HG03354 (cell line): ENCODE data around the gene ERGIC1.
A peak's percentile ranks its signal among the peaks of the same experiment; 100 is the strongest.
"Not testable (repeated sequence)": the region's sequence is repeated elsewhere in the genome, so short reads cannot be mapped to it uniquely, and the experiment has no call there.

Experiments used
- ATAC-seq: cut with Tn5 transposase; IDR thresholded peaks from one replicate; pipeline ENCODE4 v1.9.1; 2021; ENCODE audit warnings: mild to moderate bottlenecking; ENCODE audit not compliant: unreplicated experiment, poor library complexity, severe bottlenecking

Gene ERGIC1, protein sequence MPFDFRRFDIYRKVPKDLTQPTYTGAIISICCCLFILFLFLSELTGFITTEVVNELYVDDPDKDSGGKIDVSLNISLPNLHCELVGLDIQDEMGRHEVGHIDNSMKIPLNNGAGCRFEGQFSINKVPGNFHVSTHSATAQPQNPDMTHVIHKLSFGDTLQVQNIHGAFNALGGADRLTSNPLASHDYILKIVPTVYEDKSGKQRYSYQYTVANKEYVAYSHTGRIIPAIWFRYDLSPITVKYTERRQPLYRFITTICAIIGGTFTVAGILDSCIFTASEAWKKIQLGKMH

DNA sequence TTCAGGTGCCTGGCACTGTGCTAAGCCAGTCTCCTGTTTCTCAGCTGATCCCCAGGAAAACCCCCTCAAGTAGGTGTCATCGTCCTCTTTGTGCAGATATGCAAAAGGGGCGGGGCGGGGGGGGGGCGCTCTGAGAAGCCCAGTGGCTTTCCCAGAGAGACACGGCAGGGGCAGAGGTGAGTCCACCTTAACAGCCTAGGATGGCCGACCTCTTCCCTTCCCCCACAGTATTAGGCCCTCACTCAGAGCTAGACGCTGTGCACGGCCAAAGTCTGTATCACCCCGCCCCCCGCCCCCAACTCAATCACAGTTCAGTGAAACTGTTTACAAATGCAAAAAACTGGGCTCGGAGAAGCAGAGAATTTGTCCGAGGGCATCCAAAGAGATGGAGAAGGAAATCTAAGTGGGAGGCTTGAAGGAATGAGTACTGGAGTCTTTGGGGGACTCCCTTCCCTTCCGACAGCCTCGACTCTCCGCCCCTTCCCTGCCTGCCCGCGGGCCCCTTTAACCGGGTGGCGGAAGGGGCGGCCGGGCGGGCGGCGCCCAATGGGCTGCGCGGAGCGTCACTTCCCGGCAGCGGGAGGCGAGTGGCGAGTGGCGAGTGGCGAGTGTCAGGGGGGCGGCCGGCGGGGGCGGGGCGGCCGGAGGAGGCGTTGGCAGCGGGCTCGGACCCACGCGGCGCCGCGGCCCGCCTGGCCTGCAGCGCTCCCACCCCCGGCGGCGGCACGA is at the start of gene ERGIC1:
Gene ERGIC1 (plus strand): TSS at position 566 of the 729 bp plus-strand sequence. CDS start 163 bp downstream, at position 729.
- peak; percentile 74 for ATAC-seq

DNA sequence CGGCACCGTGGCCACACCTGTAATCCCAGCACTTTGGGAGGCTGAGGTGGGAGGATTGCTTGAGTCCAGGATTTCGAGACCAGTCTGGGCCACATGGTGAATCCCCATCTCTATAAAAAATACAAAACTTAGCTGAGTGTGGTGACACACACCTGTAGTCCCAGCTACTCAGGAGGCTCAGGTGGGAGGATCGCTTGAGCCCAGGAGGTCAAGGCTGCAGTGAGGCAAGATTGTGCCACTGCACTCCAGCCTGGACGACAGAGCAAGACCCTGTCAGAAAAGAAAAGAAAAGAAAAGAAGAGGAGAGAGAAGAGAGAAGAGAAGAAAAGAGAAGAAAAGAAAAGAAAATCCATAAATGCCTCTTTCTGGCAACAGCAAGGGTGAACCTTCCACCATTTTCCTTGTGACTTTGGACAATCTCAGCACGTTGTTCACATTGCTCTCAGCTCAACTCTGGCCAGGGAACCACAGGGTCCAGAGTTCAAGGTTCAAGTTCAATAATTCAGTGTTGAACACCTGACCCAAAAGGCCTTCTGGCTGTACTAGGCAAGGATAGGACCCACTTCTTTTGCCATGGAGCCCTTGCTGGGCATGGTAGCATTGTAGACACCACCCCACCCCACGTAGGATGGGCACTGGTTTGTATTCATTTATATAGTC is 48.5 kb upstream of the ERGIC1 start:
- no peak for ATAC-seq

DNA sequence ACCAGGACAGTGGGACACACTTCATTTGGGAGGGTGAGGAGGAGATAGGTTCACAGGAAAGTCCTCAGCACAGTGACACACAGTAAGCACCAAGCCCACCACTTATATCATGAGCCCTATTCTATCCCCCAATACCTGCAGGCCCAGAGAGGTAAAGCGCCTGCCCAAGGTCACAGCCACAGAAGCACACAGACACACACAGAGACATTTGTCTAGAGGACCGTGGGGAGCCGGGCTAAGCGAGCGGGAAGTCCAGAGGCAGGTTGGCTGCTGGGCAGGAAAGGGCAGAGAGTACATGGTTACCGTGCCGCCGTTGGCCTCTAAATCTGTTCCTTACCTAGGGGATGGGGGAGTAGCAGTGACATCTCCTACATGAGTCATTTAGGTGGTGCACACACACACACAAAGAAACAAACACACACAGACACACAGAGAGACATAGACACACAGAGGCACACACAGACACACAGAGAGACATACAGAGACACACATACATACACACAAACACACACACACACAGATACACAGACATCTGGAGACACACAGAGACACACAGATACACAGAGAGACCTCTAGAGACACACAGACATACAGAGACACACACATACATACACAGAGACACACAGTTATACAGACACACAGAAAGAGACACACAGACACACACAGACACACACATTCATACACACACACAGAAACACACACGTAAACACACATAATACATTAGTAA is 47.2 kb upstream of the ERGIC1 start:
- ATAC-seq: no peak

DNA sequence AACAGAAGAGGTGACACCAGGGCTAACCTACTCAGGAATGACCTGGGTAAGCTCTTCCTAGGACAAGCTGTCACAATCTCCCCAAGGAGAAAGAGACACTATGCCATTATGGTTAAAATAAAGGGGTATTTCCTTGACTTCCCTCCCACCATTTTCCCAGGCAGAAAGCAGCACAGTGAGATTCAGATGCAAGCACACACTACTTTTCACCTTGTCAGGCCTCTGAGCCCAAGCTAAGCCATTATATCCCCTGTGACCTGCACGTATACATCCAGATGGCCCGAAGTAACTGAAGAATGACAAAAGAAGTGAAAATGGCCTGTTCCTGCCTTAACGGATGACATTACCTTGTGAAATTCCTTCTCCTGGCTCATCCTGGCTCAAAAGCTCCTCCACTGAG is 46.5 kb upstream of the ERGIC1 start:
- ATAC-seq: not testable (repeated sequence)

DNA sequence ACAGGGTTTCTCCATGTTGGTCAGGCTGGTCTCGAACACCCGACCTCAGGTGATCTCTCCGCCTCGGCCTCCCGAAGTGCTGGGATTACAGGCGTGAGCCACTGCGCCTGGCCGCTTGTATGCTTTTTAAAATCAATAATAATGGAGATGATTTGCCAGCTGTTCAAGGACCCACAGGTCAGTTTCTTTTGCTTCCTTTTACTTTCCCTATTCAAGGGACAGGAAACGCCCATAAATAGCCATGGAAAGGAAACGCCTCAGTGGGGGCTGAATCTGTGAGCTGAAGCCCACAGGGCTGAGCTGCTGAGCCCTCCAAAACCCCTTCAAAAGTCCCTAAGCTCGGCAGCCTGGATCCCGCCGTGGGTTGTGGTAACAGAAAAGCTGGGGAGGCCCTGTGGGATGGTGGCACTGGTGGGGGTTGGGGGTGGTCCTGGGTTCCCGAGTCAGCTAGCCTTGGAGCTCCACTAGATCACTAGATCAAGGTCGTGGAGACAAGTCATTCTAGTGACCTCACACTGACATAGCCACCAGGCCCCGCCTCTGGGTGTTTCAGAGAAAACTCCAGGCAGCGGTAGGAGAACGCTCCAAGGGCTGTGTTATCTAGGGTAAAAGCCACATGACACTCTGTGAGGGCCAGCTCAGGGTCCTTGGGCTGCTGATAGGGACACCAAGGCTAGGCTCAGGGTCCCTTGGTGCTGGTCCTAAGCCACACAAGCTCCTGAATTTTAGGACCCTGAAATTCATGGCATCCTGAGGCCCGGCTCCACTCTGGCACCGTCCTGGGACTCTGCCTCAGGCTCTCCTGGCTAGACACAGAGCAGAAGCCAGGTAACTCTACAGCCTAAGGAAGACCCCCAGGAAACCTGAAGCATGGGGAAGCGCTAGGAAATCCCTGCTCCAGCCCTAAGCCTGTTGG is 45.0 kb upstream of the ERGIC1 start:
- ATAC-seq: no peak

DNA sequence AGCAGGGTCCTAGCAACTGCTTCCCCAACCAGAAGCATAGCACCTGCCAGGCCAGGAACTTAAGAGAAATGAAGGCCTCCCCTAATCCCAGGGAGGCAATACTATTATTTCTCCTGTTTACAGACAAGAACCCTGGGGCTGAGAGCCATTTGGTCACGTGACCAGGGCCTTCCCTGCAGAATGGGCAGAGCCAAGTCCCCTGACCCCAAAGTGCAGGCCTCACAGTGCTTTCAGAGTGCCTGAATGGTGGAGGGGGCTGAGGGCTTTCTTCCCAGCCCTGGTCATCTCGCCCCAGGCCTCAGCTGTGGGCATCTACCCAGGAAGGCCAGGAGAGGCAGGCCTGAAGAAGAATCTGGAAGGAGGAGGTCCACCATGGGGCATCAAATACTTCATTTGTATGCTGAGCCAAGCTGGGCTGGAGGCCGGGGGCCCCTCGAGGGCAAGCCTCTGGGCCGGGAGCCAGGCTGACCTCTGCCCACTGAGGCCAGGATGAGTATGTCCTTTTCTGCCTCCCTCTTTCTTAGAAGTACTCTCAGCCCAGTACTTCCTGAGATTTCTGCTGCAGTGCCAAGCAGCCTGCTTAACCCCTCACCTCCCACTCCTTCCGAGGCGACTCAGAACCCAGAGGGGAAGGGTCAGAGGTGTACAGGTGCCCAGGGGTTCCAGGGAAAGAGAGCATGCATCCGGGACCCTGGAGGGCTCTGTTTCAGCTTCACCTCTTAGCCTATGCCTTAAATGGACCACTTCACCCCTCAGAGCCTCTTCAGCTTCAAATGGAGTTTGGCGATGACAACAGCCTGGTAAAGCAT is 44.2 kb upstream of the ERGIC1 start:
- ATAC-seq: no peak

DNA sequence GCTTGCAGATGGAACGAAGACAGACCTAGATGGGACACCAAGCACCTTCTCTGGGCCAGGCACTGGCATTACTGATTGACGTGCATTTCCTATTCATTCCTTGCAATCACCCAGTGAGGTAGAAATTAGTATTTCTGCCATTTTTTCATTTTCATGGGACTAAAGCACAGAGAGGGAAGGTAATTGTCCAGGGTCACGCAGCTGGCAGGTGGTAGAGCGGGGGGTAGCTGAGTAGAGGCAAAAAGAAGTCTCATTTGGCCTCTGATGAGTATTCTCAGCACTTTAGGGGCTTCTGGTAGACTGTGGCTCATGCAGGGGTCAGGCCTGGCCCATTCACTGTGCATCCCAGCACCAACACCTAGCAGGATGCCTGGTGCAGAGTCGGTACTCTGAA is 43.6 kb upstream of the ERGIC1 start:
- no peak for ATAC-seq

DNA sequence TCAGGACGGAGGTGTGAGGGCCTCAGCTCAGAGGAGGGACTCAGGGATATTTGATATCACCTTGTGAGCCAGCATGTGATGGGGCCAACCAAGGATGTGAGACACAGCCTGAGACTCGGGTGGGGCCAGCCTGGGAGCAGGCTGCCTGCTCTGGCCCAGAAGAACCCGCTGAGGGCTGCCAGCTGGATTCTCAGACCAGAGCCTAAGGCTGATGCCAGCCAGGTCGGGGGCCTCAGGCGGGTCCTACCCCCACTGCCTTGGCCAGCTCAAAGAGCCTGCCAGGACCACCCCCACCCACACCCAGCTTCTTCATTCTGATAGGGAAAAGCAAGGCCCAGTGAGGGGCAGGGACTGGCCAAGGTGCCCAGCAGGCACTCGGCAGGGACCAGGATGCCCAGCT is 42.8 kb upstream of the ERGIC1 start:
- ATAC-seq: no peak

DNA sequence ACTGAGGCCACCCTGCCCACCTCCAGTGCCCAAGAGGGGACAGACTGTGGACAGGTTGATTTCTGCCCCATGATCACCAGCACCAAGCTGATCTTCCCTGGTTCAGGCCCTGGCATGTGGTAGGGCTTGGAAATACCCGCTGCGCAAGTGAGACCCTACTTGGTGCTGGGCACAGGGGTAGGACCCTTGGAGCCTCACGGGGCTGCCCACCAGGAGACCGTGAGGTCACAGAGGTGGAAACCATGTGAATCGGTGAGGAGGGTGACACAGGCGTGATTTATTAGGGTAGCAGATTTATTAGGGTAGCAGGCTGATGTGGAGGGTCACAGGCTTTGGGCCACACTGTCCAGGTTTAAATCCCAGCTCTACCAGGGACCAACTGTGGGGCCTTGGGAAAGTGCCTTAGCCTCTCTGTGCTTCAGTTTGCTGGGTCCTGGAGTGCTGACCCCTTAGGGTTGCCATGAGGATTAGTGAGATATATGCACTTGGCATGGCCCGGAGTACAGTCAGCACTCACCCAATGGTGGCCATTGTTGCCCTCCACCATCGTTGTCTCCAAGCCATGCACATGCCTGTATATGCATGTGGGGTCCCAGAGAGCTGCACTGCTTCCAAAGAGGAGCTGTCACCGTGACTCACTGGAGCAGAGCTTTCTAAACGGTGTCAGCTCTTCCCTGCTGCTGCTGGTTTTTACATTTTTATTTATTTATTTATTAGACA is 42.2 kb upstream of the ERGIC1 start:
- no peak for ATAC-seq

DNA sequence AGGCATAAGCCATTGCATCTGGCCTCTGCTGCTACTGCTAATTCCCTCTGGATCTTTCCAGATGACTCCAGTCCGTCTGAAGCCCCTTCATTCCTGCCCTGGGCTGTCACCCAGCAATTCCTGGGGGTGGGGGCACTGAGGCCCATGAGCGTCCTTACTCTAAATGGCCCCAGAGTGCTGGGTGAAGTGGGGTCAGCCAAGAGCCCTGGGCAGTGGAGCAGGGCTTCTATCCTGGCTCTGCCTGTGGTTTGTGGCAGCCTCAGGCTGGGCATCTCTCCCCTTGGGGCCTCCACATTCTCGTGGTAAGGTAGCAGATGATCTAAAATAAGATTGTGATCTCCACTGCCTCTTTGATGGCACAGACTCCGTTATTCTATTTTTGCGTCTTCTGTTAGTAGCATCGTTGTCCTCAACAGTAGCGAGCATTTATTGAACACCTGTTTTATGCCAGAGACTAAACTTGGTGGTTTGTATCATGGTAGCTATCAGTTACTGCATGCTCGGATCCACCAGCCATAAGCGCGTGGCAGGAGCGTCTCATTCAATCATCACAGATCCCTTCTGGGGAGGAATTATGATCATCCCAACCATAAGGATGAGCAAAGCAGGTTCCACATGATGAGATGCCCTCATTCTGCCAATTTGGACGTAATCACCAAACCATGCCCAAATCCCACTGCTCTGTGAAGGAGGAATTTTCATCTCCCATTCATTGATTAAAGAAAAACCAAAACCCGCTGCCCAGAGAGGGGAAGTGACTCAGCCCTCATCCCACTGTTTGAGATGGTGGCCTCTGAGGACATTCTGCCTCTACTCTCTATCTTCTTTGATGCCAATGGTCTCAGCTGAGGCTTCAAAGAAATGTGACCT is 41.1 kb upstream of the ERGIC1 start:
- no peak for ATAC-seq

DNA sequence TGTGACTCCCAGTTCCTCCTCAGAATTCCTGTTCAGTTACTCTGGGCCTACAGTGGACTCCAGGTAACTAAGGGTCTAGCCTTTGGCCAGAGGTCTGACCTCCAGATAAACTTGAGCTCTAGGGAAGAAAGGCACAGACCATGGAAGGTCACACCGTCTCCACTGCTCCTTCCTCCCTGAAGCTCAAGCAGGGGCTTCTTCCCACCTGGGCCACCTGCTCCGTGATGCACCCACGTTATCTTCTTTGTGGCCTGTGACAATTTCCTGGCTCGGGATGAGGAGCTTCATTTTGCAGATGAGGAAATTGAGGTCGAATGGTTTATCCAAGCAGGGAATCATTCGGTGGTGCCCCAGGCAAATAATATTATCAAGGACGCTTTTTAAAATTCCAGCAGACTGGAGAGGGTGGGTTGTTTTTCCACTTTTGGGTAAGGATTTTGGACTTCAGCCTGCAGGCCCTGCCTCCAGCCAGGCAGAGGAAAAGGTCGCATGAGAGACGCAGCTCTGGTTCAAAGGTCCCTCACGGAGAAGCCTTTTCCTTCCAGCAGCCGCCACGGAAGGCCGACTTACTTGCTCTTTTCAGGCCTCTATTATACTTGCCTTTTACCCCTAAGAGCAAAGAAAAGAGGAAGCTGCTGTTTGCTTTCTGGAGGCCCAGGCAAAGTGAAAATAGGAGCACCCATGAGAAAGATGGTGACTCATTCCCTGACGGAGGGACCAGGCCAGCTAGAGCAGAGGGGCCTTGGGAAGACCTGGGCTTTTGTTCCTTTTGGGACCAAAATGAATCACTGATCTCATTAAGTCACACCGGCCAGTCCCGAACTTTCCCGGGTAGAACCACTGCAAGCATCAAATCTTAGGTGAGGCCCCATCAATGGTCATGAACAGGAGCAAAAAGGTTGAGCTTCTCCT is 40.2 kb upstream of the ERGIC1 start:
- ATAC-seq: no peak

DNA sequence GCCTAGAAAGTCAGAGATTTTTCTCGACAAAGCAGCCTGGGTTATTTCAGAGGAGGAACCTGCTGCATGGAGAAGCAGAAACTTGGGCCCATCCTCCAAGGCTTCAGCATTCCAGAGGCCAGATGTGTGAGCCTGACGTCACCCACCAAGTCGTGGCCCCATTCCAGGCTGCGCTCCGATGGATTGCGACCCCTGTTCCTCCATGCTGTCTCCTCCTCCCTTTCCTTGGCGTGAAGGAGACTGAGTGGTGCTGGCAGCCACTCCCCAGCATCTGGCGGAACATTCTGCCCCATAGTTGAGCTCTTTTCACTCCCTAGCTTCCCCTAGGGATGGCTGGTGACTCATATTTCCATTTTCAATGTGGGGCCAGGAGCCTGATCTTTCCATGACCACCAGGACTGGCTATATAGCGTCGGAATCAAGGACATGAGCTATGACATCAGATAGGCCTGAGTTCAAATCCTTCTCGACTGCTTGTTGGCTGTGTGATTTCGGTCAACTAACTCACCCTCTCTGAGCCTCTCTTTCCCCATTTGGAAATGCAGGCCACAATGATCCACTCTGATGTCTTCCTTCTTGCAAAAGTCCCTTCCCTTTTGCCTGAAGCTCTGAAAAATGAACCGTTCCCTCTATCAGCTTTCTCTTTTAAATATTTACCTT is 38.6 kb upstream of the ERGIC1 start:
- no peak for ATAC-seq

DNA sequence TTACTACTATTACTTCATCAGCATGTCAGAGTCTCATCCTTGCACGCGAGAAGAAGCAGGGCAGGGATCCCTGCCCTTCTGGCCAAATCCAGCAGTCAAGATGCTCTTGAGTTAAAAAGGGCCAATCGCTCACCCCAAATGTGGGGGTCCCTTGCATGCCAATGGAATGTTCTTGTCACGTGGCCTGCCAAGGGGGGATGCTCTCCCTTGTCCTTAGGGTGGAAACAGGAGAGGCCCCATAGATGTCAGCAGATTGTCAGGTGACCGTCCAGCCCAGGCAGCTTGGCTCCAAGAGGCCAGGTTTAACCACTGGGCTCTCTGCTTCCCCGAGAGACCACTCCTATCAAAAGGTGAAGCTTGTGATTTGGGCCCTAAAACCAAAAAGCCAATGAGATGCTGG is 37.7 kb upstream of the ERGIC1 start:
- no peak for ATAC-seq

DNA sequence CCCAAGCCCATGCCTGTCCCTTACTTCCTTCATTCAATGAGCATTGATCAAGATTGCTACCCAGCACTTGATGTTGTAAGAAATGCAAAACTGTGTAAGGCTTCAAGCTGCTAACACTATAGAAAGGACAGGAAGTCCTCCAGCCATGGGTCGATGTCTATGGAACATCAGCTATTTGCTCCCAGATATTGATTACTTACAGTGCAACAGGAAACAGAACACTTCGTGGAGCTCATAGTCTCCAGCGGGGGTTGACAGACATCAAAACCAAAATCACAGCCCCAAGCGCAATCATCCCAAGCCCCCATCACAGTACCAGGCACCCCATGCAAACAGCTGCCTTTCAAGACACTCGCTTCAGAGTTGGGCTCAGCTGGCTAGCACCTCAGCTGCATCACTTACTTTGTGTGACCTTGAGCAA is 36.3 kb upstream of the ERGIC1 start:
- ATAC-seq: no peak

DNA sequence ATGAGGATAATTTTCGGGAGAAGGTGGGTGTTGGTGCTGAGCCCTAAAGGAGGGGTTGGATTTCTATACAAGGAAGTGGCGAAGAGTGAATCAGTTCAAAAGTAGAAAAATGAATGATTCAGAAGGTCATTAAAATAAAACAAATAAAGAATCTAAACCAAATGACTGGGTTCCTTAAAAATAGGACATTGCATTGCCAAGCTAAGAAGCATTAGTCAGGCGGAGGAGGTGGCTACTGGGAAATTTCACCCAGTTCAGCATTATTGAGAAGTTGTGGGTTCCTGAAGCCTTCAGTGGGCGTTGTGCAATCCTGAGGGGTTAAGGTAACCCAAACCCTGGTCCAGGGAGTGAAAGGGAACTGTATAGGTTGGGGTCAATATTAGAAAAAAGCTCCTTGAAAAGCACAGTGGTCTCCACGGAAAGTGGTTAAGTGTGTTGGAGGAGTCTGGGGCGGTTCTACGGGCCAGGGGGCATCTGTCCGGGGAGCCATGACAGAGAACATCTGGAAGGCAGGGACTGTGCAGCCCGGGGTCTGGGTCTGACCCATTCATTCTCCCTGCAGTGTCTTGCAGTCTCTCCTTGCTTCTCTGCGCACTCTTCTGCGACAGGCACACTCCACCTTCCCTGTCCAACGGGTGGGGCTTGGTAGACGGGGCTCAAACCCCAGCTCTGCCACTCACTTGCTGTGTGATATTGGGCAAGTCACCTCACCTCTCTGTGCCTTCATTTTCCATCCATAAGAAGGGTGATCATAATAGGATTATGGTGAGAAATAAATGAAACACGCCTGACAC is 35.4 kb upstream of the ERGIC1 start:
- ATAC-seq: no peak
